Measurements from ENCODE around the gene TUSC2. TPM values are rescaled to one million over a fixed set of nuclear protein-coding genes. Genes with fewer than 3 reads are reported as not detected.
A peak's percentile ranks its signal among the peaks of the same experiment; 100 is the strongest.

The TUSC2 gene
- total and polyA plus RNA-seq, 9 of the 15 experiments (the other 6 are each of a cell fraction or from before 2014, with no cell fraction given): 2.8 to 67.5 (median 25.8) TPM

GRCh38 chr3:50350527-50351322 is 22.7 kb upstream of the TUSC2 start, which contains the start of the genes CYB561D2 and NPRL2 (continued):
- TF ChIP-seq YY1 (IDR thresholded peaks at IDR 0.05; ENCODE audit: borderline replicate concordance in 1 of 3, control insufficient read depth in 1 of 3, extremely low read depth in 1 of 3, insufficient read depth in 3 of 3, insufficient read length in 1 of 3, insufficient replicate concordance in 2 of 3, low read depth in 1 of 3, low read length in 2 of 3) (peak in 1 of 3 experiments; percentile 17), FOXK2 (conservative IDR thresholded peaks at IDR 0.05 in 1 of 2, IDR thresholded peaks at IDR 0.05 in 1 of 2; ENCODE audit: low read depth in 2 of 2) (peak; percentile 14 to 27; a peak in 1 of 4 replicates), ZNF311 (CRISPR knock-in tag; IDR thresholded peaks at IDR 0.05) (no peak), ZNF76 (CRISPR knock-in tag; IDR thresholded peaks at IDR 0.05; ENCODE audit: borderline replicate concordance) (peak; percentile 75; the same call in 1 of the 2 replicates), SP1 (CRISPR knock-in tag; IDR thresholded peaks at IDR 0.05) (peak; percentile 73), RAD21 (CRISPR knock-in tag; conservative IDR thresholded peaks at IDR 0.05 in 1 of 2, IDR thresholded peaks at IDR 0.05 in 1 of 2) (no peak), HMGN3 (IDR thresholded peaks at IDR 0.05; ENCODE audit: borderline replicate concordance, extremely low read depth, insufficient read length, low read depth, low read length) (peak; percentile 55), BDP1 (IDR thresholded peaks at IDR 0.05; ENCODE audit: insufficient read depth, insufficient read length) (no peak), TBL1XR1 (IDR thresholded peaks at IDR 0.05; ENCODE audit: low read length in 2 of 2) (no peak), CAMTA2 (CRISPR knock-in tag; conservative IDR thresholded peaks at IDR 0.05) (no peak), MEF2D (tag; conservative IDR thresholded peaks at IDR 0.05; ENCODE audit: low read depth) (0 out of 2 replicates have a peak, but pooled peaks have one; percentile 34), DIDO1 (tag; IDR thresholded peaks at IDR 0.05; ENCODE audit: low read depth) (peak; percentile 65; the same call in 1 of the 2 replicates), GTF2F1 (IDR thresholded peaks at IDR 0.05; ENCODE audit: low read depth, low read length) (no peak), MBD2 (IDR thresholded peaks at IDR 0.05; ENCODE audit: borderline replicate concordance, low read depth) (peak; percentile 90), ZNF41 (CRISPR knock-in tag; conservative IDR thresholded peaks at IDR 0.05) (no peak), JUN (IDR thresholded peaks at IDR 0.05; ENCODE audit: borderline replicate concordance, low read depth, low read length) (0 out of 2 replicates have a peak, but pooled peaks have one; percentile 8), JUN (CRISPR knock-in tag; IDR thresholded peaks at IDR 0.05; ENCODE audit: borderline replicate concordance) (no peak), SMAD4 (CRISPR knock-in tag; conservative IDR thresholded peaks at IDR 0.05) (peak; percentile 46; the same call in 1 of the 2 replicates), ELF2 (CRISPR knock-in tag; IDR thresholded peaks at IDR 0.05) (peak; percentile 95), NR2C1 (IDR thresholded peaks at IDR 0.05) (peak; percentile 94), NR2C1 (tag; IDR thresholded peaks at IDR 0.05) (peak; percentile 96), ILF3 (IDR thresholded peaks at IDR 0.05; ENCODE audit: borderline replicate concordance) (no peak)
- TF ChIP-seq, protein P1, sequence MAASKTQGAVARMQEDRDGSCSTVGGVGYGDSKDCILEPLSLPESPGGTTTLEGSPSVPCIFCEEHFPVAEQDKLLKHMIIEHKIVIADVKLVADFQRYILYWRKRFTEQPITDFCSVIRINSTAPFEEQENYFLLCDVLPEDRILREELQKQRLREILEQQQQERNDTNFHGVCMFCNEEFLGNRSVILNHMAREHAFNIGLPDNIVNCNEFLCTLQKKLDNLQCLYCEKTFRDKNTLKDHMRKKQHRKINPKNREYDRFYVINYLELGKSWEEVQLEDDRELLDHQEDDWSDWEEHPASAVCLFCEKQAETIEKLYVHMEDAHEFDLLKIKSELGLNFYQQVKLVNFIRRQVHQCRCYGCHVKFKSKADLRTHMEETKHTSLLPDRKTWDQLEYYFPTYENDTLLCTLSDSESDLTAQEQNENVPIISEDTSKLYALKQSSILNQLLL (CRISPR knock-in tag; IDR thresholded peaks at IDR 0.05; ENCODE audit: borderline replicate concordance): no peak
